Measurements from ENCODE around the gene TGFBI.
A peak's percentile ranks its signal among the peaks of the same experiment; 100 is the strongest.

The TGFBI gene

DNA sequence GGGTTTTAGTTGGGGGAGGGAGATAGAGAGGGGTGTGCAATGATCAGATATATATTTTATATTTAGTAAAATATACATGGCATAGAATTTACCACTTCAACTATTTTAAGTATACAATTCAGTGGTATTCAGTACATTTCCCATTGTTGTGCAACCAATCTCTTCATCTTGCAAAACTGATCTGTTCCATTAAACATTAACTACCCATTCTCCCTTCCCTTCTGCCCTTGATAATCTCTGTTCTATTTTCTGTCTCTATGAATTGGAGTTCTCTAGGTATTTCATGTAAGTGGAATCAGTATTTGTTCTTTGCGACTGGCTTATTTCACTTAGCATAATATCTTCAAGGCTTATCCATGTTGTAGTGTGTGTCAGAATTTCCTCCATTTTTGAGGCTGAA, 38.6 kb downstream of the TGFBI start:
- DNase-seq = no peak

DNA sequence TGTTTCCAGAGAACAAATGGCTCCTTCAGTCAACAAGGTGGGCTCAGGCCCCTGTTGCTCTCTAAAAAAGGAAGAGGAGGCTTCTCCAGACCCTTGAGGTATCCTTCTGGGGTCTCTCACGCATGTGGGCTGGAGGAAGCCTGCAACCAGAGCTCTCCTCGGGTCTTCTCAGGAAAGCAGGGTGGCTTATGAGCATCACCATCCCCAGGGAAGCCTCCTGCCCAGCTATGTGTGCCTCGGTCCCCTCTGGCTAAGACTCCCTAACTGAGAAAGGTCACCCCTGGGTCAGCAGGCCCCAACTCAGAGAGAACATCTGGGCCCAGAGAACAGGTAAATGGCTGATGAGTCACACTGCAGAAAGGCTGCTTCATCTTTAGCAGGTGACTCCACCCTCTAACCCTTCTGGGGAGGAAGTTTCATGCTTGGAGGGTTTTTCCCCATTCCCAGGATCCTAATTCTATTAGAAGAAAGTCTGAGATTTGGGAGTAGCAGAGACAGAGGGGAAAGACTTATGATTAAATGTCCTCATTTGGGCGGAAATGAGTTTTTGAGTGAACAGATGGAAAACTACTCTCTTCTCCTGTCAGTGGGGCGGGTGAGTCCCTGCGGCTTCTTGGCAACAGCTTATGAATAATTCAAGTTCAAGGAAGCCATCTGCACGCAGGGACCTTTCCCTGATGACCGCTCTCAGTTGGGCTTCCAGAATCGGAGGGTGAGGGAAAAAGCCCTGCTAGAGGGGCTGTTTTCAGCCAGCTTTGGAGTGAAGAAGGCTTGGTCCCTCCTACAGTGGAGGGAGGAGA, 41.9 kb downstream of the TGFBI start:
- no peak for DNase-seq

GRCh38 chr5:136073714-136074529, 45.1 kb downstream of the TGFBI start:
- no peak for DNase-seq

DNA sequence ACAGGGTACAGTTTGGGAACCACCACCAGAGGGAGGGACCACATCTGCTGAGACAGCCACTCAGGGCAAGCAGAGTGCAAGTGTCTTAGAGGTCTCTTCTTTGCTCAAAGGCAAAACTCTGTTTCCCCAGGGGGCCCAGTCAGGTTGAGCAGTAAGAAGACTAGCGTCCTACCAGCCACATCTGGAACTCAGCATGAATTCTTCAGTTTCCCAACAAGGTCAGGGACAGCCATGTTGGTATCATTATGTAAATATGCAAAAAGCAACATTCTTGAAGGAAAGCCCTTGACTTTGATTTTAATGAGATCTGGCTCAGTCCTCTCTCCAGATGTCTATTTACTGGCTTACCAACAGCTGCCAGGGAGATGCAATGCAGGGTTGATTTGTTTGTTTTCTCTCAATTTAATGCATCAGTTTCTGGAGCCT, 46.7 kb downstream of the TGFBI start:
- no peak for DNase-seq

DNA sequence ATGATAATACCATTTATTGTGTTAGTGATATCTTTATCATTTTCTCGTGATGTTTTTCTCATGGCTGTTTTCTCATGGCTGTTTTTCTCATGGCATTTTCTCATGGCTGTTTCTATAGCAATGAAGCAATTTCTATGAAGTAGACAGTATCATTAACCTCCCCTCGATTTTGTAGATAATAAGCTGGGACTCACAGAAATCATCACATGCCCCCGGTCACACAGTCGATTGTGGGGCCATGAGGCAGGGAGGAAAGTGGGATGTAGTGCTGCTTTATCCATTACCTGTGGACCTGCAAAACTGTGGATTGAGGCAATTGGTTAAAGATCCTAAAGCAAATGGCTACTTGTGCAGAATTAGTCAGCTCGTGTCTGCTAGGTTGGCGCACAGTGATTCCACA, 47.3 kb downstream of the TGFBI start:
- DNase-seq = no peak

DNA sequence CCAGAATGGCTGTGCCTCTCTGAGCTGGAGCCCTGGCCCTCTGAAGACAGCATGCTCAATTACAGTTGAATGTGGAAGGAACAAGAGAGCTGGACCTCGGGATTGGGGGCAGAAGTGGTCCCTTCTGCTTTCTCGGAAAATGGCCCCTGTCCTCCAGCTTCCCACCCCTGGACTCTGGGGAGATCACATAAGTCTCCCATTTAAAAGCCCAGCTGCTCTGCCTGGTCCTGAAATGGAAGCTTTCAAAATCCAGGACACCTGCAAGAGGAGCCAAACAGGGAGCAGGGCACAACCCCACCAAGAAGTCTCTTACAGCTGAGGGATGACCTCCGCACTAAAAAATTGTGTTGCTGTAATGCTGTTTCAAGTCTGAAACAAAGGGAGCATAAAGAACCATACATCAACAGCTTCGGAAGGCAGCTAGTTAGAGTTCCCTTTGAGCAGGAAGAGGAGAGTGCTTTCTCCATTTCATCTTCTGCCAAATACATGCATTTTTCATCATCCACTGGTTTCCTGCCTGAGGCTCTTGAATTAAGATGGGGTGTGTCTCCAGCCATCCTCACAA, 48.2 kb downstream of the TGFBI start:
- no peak for DNase-seq

DNA sequence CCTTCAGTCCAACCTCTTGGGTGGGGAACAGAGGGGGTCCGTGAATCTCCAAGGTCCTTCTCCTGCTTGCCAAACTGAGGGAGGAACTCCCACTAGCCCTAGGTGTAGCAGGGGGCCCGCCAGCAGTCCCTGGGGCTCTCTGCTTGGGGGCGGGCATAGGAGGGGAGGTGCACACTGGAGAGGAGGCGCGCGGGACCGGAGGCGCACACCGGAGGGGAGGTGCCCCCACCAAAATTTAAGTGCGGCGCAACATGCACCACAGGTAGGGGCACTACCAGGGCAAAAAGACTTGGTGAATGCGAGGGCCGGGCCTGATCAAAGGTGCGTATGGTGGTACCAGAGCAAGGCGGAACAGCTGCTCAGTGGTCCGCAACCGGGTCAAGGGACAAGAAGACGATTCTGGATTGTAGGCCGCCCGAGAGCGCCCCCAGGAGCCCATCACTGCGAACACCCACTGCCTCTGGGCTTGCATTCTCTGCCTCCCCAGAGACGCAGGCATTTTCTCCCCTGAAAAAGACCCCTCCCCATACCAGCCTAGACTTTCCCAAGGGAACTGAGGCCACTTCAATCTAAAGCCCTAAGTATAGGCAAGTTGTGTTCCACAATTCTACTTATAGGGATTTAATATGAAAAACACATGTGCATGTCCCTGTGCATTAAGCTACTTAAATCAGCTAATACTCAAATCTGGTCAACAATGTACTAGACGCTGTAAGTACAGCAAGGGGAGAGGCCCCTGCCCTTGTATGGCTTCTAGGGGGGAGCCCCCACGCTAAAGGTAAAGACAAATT, 50.6 kb downstream of the TGFBI start:
- DNase-seq = no peak

DNA sequence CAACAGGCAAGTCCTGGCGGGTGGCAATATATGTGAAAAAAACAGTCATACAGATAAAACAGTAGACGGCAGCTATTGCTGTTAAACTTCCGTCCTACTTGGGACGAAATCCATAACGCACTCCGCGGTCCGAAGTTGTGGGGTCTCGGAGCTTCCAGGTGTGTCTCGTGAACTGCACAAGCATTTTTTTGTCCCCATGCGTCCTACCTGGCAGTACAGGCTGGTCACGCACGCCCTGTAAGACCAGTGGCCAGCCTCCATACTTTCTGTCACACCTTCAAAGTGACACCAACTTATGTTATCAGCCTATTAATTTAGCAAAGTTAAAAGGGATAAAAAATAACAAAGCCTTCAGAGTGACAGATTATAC, 51.3 kb downstream of the TGFBI start:
- no peak for DNase-seq

- peak; percentile 39 for DNase-seq
Measured at GRCh38 chr5:136080483-136081216, 51.9 kb downstream of the TGFBI start.

GRCh38 chr5:136081217-136081591, 52.4 kb downstream of the TGFBI start:
- no peak for DNase-seq

GRCh38 chr5:136082390-136083193, 53.8 kb downstream of the TGFBI start:
- peak; percentile 44 for DNase-seq

DNA sequence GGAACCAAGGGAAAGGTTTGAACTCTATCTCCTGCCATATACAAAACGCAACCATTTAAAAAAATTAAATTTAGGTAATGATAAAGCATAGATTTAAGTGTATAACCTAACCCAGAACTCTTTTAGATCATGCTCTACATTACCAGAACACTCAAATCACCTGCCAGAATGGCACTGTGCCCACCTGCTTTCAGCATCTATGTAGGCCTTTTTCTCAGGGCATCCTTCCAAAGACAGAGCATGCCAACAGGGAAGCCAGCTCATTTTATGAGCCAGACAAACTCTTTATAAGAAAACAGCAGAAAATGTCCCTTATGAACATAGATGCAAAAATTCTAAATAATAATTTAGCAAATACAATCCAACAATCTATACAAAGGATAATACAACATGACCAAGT, 55.9 kb downstream of the TGFBI start:
- no peak for DNase-seq

DNA sequence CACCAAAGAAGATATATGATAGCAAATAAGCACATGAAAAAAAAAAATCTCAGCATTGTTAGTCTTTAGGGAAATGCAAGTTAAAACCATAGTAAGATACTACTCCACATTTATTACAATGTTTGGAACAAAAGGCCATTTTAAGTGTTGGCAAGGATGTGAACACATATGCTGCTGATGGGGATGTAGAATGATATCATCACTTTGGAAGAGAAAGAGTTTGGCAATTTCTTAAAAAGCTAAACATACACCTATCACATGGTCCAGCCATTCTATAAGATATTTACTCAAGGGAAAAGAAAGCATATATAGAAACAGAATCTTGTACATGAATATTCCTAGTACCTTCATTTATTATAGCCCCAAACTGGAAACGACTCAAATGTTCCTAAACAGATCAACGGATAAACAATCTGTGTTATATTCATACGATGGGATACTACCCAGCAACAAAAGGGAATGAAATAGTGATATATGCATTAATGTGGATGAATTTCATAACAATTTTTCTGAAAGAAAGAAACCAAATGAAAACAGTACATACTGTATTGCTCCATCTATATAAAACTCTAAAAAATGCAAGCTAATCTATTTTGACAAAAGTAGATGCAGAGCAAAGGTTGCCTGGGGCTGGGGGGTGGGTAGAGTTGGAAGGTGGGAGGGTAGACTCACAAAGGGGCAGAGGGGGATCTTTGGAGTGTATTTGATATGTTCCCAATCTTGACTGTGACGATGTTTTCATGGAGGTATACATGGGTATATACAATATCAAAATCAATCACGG, 58.2 kb downstream of the TGFBI start:
- DNase-seq = no peak

- no peak for DNase-seq
Measured at GRCh38 chr5:136087961-136088871, 59.4 kb downstream of the TGFBI start.

DNA sequence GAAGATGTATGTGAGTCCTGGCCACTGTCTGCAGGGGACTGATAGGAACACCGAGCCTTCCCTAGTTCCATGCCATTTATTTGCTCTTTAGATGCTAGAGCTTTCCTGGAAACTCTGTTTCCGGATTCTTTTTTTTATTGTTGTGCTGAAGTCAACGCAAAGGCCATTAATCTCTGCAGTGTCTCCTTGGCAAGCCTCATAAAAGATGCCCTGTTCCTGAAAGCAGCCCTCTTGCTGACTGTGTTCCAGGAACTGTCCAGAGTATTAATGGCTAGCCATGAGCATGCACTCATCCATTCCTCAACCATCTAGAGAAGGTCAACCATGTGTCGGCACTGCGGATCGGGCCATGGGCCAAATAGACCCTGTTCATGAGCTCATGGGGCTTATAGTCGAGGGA, 61.0 kb downstream of the TGFBI start:
- no peak for DNase-seq

DNA sequence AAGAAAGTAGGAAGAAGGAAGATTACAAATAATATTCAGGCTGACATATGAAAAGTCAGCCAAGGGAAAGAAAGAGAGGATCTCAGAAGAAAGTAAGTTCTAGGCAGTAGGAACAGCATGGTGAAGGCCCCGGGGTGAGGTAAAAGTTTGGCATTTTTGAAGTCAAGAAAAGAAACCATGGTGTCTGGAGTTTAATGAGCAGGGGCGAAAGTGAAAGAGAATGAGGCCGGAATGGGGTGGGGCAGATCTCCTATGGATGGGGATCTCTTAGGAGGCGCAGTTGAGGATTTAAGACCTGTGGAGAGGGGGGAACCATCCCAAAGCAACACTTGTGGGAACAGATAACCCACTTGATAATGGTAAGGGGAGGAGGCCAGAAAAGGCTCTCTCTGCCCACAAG, 61.5 kb downstream of the TGFBI start:
- no peak for DNase-seq

DNA sequence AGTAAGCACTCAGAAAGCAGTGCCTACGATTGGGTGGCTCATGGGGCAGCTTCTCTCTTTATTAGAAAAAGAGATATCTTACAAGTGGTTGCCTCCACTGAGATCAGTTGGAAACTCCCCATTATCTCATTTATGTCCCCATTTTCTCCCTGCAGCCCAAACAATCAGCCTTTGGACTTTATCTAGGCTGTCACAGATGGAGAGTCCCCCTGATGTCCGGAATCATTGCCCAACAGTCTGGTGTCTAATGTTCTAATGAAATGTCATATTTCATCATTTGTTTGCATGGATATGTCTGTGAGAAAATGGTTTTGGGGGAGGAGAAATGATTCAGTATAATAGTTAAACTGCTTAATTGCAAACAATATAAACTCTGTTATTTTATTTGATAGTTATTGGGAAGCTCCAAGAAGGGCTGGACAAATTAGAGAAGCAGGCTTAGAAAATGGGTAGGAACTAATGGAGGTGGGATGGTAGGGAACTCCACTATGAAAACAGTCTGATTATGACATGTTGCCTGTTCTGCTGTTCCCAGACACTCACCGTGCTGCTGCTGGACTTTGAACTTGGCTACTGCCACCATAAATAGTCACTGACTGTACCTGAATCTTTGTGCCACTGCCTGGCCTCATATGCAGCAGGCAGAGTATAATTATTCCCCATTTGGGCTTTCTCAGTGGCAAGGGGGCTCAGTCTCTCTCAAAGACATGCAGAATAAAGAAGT, 65.6 kb downstream of the TGFBI start:
- DNase-seq = no peak

- no peak for DNase-seq
Measured at GRCh38 chr5:136094913-136095641, 66.3 kb downstream of the TGFBI start.

Data from stimulated activated CD4-positive, alpha-beta T cell treated with anti-CD3 and anti-CD28 coated beads, Interleukin-4, amount 100 ng/mL, for 1 hour (primary cell).